ENCODE results near the gene FOXE3. TPM values are rescaled to one million over a fixed set of nuclear protein-coding genes. Genes with fewer than 3 reads are reported as not detected.

Gene FOXE3
- not detected for total RNA-seq
- long read RNA-seq = 0 reads

DNA sequence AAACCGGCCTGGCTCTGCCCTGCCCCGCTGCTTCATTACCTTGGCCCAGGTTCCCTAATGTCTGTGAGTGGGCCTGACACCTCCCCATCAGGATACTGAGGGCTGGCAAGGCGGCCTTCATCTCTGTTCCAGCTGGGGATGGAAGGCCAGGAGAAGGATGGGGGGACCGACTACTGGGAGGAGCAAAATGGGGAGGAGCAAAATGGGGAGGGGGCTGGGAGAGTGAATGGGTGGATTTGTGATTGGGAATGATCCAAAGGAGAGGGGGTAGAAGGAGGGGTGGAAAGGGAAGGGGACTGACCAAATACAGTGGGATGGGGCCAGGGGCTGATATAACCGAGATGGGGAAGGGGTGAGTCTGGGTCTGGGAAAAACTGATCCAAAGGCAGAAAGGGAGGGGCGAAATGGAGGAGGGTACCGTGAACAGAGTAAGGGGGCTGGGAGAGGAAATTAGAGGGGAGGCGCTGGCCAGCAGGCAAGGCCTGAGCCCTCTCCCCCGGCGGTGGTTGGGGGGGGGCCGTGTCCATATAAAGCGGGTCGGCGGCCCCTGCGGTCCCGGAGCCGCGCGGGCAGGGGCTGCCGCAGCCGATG, at the start of gene FOXE3:
Gene FOXE3, plus strand, starts transcription at position 558 of the 591 bp plus-strand sequence. Its CDS starts 31 bp downstream, at position 589.
- no peak for DNase-seq (ENCODE audit: low spot score)
- intact Hi-C loops (cut with DNase I) = no loop called here

DNA sequence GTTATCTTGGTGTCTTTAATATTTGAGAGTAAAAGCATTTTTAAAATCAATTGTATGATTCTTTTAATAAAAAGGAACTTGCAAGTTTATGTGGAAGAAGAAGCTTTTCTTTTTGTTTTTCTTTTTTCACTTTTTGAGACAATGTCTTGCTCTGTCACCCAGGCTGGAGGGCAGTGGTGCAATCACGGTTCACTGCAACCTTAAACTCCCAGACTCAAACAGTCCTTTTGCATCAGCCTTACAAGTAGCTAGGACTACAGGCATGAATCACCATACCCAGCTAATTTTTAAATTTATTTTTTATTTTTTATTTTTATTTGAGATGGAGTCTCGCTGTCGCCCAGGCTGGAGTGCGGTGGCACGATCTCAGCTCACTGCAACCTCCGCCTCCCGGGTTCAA, 48.4 kb upstream of the FOXE3 start:
- no peak for DNase-seq (ENCODE audit: low spot score)
- intact Hi-C loops (cut with DNase I) = no loop called here

DNA sequence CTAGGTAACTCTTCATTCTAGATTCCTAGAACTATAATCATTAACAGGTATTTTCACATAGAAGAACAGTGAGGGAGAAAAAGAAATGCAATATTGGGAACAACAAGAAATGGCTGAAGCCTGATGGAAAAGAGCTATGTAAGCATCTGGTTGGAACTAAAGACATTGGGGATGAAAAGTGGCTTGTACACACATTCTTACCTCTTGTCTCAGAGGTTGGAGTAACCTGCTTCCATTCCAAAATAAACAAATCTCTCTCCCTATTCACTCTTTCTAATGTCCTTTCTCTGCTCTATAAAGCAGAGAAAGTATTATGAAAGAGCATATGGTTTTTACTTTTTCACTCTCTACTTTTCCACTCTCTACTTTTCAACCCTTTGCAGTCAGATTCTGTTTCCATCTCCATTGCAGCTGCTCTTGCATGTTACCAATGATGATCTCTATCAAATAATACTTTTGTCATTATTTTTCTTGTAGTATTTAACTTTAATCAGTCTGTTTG, 45.0 kb upstream of the FOXE3 start:
- DNase-seq (ENCODE audit: low spot score) = no peak
- intact Hi-C loops (cut with DNase I) = no loop called here

DNA sequence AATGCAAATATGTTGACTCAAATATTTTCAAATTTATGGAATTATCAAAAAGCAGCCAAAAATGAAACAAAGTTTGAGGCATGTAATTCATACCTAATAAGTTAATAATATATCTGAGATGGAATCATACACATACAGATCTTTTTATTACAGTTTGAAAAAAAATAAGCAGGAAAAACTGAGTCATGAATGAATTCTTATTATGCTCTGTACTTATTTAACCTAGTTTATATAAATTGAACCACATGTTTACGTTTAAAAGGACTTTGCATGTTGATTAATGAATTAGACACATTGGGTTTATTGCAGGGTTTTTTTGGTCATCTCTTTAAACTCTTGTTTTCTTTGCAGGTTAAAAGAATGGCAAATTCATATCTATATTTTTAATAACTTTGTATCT, 41.6 kb upstream of the FOXE3 start:
- intact Hi-C loops (cut with DNase I) = no loop called here
- DNase-seq (ENCODE audit: low spot score) = no peak

DNA sequence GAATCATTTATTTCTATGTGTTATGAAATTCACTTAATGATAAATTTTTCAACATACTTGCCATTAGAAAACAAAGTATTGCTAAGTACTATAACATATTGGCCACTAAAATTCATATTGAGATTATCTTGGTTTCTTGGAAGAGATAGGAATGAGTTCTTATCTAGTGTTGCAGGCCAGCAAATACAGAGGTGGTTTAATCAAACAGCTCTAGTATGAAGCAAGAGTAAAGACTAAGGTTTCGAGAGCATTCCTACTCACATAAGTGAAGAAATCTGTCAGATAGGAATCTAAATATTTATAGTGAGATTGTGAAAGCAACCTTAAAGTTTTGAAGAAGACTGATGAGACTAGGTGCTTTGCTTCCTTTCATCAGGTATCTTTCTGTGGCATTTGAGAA, 37.9 kb upstream of the FOXE3 start:
- no peak for DNase-seq (ENCODE audit: low spot score)

DNA sequence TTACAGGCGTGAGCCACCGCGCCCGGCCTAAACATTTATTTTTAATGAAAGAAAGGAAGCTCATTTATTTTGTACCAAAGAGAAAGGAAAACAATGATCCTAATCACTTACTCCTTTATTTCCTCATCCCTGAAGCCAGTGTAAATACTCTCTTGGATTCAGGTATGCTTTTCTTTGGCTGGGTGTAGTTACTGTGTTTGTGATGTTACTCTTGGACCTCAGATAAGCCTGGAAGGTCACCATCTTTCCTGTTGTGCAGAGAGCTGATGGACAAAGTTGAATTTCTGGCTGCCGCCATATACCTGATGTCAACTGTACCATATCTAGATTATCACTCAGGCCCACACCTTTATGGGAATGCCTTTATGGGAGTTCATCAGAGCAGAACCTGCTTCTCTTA, 35.4 kb upstream of the FOXE3 start:
- no peak for DNase-seq (ENCODE audit: low spot score)
- intact Hi-C loops (cut with DNase I) = no loop called here

More for the DNA sequence above, 37.9 kb upstream of the FOXE3 start:
- intact Hi-C loops (cut with DNase I) = no loop called here

DNA sequence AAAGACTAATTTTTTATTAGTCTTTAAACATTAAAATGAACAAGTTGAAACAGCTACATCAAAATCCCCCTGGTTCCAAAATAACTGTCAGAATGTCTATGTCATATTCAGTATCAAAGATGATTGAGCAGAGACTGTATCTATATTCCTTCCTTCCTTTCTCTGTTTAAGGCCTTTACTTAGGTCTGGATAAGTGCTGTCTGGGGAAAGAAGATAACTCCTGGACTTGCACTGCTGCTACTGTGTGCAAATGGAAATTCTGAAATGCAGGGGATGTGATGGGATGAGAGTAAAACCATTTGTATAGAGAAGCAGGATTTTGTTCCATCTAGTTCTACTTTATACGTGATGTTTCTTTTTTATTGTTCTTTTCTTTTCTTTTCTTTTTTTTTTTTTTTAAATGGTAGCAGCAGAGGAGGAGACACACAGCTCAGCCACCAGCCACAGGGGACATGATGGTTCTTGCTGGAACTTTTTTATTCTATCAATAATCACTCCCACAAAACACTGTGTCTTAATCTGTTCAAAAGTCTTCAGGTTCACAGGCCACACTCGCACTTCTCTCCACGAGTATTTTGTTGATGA, 33.6 kb upstream of the FOXE3 start:
- no peak for DNase-seq (ENCODE audit: low spot score)
- intact Hi-C loops (cut with DNase I) = no loop called here

DNA sequence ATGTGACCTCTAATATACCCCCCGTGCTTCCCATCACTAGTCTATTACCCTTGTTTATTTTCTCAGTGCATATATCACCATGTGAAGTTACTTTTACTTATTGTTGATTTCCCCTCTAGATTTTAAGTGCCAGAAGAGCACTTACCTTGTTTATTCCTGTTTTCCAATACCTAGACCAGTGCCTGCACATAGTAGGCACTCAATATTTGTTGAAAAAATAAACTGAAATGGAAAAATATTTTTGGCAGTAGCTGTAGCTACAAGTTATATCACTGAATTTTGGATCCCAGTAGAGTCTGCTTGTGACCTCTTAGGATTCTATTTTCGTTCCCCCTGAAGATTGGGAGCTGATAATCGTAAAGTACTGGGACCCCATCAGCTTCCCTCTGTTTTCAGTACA, 32.0 kb upstream of the FOXE3 start:
- intact Hi-C loops (cut with DNase I) = no loop called here

DNA sequence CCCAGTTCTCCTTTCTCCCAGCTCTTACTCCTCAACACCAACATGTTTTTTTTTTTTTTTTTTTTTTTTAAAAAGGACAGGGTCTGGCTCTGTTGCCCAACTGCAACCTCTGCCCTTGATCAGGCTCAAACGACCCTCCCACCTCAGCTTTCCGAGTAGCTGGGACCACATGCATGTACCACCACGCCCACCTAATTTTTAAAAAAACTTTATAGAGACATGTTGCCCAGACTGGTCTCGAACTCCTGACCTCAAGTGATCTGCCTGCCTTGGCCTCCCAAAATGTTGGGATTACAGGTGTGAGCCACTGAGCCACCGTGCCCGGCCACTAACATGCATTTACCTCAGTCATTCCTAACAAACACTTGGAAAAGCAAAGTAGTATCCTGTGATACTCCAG, 31.1 kb upstream of the FOXE3 start:
- intact Hi-C loops (cut with DNase I) = no loop called here
- no peak for DNase-seq (ENCODE audit: low spot score)

More for the DNA sequence above, 32.0 kb upstream of the FOXE3 start:
- DNase-seq (ENCODE audit: low spot score) = no peak

DNA sequence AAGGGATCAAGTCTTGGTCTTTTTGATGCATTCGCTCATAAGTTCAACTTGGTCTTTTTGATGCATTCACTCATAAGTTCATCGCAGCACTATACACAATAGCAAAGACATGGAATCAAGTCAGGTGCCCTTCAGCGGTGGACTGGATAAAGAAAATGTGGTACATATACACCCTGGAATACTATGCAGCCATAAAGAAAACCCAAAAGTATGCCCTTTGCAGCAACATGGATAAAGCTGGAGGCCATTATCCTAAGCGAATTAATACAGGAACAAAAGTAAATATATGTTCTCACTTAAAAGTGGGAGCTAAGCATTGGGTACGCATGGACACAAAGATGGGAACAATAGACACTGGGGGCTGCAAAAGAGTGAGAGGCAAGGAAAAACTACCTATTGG, 29.8 kb upstream of the FOXE3 start:
- no peak for DNase-seq (ENCODE audit: low spot score)
- intact Hi-C loops (cut with DNase I) = no loop called here

DNA sequence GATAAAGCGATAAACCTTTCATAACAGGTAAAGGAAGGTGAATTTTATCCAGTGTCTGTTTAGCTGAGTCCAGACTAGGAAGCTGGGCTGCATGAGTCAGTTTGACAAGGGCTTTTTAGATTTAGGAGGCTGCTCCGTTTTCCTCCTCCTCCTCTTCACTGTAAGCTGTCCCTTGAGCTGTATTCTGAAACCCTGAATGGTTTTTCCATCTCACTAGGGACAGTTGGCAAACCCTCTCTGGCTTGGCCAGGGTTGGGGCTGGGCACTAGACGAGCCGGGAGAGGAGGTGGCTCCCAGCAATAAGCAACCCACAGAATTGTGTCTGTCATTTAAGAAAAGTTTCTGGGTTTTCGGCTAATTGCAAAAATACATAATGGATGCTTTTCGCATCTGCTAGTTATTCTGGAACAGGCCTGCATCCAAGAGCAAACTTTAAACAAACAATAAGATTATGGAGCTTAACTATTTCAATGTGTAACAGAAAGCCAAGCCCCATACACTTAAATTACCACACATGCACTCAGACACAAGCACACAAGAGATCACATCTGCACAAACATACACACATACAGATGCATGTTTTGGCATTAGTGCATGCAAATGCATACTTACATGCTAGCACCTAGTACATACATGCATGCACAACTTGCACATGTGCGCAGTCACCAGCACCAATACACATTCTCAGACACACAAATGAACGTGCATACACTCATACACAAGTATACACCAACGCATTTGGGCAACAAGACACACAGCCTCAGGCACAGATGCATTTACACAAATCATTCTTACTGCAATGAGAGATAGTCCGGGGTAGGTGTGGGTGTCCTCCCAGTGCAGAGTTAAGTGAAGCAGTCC, 27.8 kb upstream of the FOXE3 start:
- no peak for DNase-seq (ENCODE audit: low spot score)
- intact Hi-C loops (cut with DNase I) = loop anchor here (2.0 kb wide), 2 partner anchors 37 to 323 kb away; no protein-coding TSS in a partner anchor

DNA sequence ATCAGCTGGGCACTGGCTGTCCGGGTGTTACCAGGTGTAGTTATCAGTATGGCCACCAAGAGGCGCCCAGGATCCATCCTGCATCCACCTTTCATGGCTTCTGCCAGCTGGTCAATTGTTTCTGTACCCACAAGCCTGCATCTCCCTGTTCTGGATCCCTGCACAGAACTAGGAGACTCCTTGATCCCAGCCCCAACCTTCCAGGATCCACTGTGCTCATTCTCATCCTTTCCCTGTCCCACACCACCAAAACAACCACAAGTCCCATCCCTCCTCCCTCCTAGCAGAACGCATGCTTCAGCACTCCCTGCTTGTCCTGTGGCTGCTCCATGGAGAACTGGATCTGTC, 27.2 kb upstream of the FOXE3 start:
- intact Hi-C loops (cut with DNase I) = loop anchor here (2.0 kb wide), 2 partner anchors 36 to 322 kb away; no protein-coding TSS in a partner anchor
- DNase-seq (ENCODE audit: low spot score) = no peak

DNA sequence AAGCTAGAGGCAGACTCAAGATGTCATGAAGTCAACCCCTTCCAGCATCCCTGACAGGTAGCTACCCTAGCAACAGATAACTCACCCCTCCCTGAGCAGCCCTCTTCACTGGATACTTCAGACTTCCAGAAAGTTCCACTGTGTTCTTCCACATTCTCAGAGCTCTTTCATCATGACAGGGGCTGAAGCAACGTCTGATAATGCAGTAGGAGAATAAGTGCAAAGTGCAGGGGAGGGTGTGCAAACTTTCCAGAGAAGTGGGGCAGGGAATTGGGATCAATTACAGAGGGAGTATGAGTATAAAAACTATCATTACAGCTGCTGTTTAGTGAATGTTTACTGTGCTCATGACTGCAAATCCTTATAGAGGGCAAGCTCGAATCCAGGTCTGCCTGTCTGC, 26.4 kb upstream of the FOXE3 start:
- intact Hi-C loops (cut with DNase I) = loop anchor here (2.0 kb wide), 2 partner anchors 35 to 321 kb away; no protein-coding TSS in a partner anchor
- no peak for DNase-seq (ENCODE audit: low spot score)

DNA sequence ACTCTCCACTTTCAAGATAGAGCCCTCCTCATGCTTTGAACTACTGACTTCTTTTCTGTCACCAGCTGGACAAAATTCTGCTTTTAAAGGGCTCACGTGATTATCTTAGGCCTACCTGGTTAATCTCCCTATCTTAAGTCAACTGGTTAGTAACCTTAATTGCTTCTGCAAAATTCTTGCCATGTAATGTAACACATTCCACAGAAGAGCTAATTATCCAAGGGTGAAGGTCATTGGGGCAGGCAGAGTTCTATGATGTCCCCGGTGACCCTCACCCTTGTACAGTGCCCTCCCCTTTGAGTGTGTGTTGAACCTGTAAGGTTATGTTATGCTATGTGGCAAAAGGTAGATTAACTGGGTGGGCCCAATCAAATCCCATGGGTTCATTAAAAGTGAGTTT, 25.2 kb upstream of the FOXE3 start:
- no peak for DNase-seq (ENCODE audit: low spot score)
- intact Hi-C loops (cut with DNase I) = no loop called here

DNA sequence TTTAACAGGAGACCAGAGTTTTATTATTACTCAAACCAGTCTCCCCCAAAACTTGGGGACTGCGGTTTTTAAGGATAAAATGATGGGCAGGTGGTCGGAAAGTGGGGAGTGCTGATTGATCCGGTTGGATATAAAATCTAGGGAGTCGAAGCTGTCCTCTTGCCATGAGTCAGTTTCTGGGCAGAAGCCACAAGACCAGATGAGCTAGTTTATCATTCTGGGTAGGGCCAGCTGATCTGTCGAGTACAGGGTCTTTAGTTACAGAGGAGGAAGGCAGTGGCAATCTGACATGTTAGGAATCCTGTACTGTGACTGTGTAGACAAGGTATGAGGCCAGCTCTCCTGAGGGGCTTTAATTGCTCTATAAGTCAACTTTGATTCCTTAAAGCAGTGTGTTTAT, 22.9 kb upstream of the FOXE3 start:
- intact Hi-C loops (cut with DNase I) = no loop called here
- no peak for DNase-seq (ENCODE audit: low spot score)

DNA sequence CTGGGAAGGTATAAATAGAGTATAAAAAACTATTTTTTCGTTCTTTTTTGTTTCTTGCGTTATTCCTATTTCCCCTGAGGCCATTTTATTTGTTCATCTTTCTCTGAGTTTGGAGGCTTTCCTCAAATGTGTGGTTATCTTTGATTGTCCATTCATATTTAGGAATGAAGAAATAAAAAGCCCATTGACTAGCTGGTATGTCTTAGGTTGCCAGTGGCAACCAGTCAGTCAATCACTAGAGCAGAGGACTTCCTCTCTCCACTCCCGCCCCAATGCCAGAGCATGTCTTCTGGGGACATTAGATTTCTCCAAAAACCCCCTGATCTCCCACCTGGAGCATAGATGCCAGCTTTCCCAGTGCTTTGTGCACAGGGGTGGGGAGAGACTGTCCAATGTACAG, 20.7 kb upstream of the FOXE3 start:
- no peak for DNase-seq (ENCODE audit: low spot score)
- intact Hi-C loops (cut with DNase I) = no loop called here

DNA sequence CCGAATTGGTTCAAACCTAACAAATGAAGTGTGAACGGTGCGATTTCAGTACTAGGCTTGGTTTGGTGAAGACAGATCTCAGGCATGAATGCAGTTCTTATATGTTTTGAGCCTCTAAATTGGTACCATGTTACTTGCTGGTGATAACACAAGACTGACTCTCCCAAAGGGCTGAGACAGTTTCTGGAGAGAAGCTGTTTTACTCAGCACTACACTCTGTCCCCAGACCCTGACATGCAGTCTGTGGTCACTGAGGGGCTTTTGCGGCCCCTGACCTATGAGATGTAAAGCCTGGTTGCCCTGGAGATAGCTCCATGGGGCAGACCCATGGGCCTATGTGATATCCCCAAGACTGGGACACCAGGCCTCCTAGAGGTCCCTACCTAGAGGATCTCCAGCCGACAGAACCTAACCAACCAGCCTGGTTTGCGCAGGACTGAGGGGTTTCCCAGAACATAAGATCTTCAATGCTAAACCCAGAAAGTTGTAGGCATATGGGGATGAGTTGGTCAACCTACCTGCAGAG, 19.4 kb upstream of the FOXE3 start:
- intact Hi-C loops (cut with DNase I) = no loop called here
- no peak for DNase-seq (ENCODE audit: low spot score)

DNA sequence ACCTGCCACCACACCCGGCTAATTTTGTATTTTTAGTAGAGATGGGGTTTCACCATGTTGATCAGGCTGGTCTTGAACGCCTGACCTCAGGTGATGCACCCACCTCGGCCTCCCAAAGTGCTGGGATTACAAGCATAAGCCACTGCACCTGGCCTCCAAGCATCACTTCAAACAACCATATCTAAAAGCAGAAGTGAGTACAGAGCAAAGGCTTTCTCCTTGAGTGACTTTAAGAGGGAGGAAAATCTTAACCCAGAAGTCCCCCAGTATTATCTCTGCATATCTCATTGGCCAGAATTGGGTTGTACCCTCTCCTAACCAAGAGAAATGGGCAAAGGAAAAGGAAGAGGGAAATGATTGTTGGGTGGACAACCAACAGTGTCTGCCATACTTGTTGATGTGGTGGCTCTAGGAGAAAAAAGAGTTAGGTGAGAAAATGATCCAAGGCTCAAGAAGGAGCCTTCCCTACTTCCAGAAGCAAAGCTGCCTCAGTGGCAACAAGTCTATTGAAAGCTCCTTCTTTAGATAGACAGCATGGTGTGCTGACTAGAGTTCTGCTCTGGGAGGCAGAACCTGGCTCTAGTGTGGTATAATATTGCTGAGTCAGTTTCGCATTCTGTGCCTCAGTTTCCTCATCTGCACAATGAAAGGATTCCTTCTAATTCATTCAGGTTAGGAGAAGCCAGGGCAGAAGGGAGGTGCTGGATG, 16.8 kb upstream of the FOXE3 start:
- intact Hi-C loops (cut with DNase I) = no loop called here
- no peak for DNase-seq (ENCODE audit: low spot score)

DNA sequence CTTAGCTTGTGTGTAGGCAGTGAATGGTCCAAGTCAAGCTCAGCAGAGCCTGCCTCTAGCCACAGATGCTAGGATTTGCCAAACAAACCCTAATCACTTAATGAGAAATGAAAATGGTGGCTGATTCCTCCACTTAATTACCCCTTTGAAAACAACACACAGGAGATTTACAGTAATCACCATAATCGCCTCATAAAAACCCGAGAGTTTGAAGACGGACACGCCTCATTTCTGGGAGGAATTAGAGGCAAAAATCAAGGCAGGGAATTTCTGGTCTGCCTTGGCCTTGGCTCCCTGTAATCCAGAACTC, 16.3 kb upstream of the FOXE3 start:
- DNase-seq (ENCODE audit: low spot score) = no peak
- intact Hi-C loops (cut with DNase I) = no loop called here

DNA sequence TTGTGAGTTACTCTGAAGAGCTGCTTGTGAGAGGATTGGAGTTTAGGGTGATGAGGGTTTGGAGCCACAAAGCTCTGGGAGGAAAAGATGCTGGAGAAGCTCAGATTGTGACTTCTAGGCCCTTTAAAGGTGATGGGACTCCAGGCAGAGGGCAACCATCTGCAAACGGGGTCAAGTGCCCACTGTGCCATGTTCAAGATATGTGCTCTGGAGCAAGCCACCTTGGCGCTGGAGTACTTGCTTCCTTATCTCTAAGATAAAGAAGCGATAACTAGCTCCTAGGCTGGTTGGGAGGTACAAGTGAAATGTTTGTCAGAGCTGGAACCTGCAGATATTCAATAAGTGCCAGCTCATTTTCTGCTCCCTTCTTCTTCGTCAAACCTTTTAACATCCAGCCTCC, 14.3 kb upstream of the FOXE3 start:
- intact Hi-C loops (cut with DNase I) = no loop called here
- peak; percentile 44 for DNase-seq (ENCODE audit: low spot score)

Measured in cardiac septum (tissue), 1 donor.